IMR-90 (cell line): ENCODE data around the gene ZNF292.

Source experiments
- BHLHE40 ChIP-seq: fragments of 150-350 bp; IDR thresholded peaks from 2 replicates; pipeline ENCODE4 v1.6.1; 2016; ENCODE audit warnings: mild to moderate bottlenecking, low read depth, low read length
- CHD1 ChIP-seq: IDR thresholded peaks from 2 replicates; pipeline ENCODE4 v1.6.1; 2012; ENCODE audit warnings: low read depth, low read length, improper control_type of control experiment
- MAZ ChIP-seq: IDR thresholded peaks from 2 replicates; pipeline ENCODE4 v1.6.1; 2012; ENCODE audit warnings: low read depth, mild to moderate bottlenecking, low read length, improper control_type of control experiment, moderate library complexity, borderline replicate concordance
- POLR2A ChIP-seq: IDR thresholded peaks from 2 replicates; pipeline ENCODE4 v1.6.1; 2012; ENCODE audit warnings: mild to moderate bottlenecking, low read depth, low read length
- RAD21 ChIP-seq: IDR thresholded peaks from 2 replicates; pipeline ENCODE4 v1.6.1; 2012; ENCODE audit warnings: low read length, improper control_type of control experiment
- RFX5 ChIP-seq: IDR thresholded peaks from 2 replicates; pipeline ENCODE4 v1.8.0; 2012; ENCODE audit warnings: low read depth, mild to moderate bottlenecking, low read length, moderate library complexity
- TF ChIP-seq, protein P1 (sequence below): conservative IDR thresholded peaks from 2 replicates; pipeline ENCODE4 v1.5.1; 2012; ENCODE audit warnings: mild to moderate bottlenecking, low read depth, low read length, improper control_type of control experiment

GRCh38 chr6:87213364-87213763 is 58.0 kb downstream of the ZNF292 start:
- TF ChIP-seq POLR2A (no peak), BHLHE40 (no peak), CHD1 (no peak), RAD21 (no peak), MAZ (no peak), RFX5 (no peak)
- TF ChIP-seq, protein P1, sequence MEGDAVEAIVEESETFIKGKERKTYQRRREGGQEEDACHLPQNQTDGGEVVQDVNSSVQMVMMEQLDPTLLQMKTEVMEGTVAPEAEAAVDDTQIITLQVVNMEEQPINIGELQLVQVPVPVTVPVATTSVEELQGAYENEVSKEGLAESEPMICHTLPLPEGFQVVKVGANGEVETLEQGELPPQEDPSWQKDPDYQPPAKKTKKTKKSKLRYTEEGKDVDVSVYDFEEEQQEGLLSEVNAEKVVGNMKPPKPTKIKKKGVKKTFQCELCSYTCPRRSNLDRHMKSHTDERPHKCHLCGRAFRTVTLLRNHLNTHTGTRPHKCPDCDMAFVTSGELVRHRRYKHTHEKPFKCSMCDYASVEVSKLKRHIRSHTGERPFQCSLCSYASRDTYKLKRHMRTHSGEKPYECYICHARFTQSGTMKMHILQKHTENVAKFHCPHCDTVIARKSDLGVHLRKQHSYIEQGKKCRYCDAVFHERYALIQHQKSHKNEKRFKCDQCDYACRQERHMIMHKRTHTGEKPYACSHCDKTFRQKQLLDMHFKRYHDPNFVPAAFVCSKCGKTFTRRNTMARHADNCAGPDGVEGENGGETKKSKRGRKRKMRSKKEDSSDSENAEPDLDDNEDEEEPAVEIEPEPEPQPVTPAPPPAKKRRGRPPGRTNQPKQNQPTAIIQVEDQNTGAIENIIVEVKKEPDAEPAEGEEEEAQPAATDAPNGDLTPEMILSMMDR, result no peak
